GM19438 (cell line): ENCODE measurements around the gene KREMEN1.

Source experiments
- ATAC-seq: cut with Tn5 transposase; IDR thresholded peaks from one replicate; pipeline ENCODE4 v1.9.1; 2021; ENCODE audit warnings: low read depth; ENCODE audit not compliant: unreplicated experiment

KREMEN1 gene

DNA sequence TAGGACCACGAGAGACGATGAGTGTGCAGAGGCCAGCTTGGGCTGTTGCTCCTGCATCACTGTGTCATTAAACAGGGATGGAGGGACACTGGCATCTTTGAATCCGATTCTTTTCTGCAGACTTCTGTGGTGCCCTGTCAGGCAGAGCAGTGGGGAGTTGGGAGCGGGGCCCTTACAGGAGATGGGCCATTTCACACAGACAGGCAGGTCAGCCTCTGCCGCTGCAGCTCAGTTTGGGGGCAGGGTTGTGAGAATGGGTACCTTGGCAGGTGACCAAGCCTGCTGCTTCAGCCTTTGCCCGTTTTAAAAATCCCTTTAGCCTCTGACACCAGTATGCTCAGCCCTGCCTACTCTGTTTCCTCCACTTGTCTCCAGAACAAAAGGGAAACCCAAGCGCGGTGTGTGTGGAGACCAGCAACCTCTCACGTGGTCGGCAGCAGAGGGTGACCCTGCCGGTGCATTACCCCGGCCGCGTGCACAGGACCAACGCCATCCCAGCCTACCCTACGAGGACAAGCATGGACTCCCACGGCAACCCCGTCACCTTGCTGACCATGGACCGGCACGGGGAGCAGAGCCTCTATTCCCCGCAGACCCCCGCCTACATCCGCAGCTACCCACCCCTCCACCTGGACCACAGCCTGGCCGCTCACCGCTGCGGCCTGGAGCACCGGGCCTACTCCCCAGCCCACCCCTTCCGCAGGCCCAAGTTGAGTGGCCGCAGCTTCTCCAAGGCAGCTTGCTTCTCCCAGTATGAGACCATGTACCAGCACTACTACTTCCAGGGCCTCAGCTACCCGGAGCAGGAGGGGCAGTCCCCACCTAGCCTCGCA, 23.8 kb upstream of the KREMEN1 start:
- ATAC-seq = no peak

DNA sequence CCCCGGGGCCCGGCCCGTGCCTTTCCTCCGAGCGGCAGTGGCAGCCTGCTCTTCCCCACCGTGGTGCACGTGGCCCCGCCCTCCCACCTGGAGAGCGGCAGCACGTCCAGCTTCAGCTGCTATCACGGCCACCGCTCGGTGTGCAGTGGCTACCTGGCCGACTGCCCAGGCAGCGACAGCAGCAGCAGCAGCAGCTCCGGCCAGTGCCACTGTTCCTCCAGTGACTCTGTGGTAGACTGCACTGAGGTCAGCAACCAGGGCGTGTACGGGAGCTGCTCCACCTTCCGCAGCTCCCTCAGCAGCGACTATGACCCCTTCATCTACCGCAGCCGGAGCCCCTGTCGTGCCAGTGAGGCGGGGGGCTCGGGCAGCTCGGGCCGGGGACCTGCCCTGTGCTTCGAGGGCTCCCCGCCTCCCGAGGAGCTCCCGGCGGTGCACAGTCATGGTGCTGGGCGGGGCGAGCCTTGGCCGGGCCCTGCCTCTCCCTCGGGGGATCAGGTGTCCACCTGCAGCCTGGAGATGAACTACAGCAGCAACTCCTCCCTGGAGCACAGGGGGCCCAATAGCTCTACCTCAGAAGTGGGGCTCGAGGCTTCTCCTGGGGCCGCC, 23.1 kb upstream of the KREMEN1 start:
- no peak for ATAC-seq

DNA sequence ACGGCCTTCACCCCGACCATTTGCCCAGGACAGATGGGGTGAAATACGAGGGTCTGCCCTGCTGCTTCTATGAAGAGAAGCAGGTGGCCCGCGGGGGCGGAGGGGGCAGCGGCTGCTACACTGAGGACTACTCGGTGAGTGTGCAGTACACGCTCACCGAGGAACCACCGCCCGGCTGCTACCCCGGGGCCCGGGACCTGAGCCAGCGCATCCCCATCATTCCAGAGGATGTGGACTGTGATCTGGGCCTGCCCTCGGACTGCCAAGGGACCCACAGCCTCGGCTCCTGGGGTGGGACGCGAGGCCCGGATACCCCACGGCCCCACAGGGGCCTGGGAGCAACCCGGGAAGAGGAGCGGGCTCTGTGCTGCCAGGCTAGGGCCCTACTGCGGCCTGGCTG, 22.4 kb upstream of the KREMEN1 start:
- ATAC-seq = no peak

DNA sequence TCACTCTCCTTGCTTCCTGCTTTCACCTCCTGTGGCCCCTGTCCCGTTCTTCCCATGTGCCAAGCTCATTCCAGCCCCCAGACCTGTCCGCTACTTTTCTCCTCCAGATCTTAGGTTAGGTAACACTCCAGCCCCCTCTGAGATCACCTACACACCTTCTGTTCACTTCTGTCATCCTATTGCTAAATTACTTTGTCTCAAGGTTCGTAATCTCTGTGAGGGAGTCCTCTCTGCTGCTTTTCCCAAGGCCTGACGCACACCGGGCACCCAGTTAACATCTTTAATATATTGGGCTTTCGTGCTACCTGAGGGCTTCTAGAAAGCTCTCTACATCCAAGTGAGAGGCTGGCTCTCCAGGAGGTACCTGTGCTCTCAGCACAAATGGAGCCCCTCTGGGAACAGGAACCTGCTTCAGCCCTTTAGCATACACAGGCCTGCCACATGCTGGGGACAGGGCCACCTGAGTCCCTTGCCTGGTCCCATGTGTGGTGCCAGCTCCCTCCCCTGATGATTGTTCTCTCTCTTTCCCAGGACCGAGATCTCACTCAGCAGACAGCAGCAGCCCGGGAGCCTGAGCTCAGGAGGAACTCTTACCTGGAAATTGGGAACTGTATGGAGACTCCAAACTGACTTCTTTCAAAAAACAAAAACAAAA, 19.7 kb upstream of the KREMEN1 start:
- no peak for ATAC-seq

DNA sequence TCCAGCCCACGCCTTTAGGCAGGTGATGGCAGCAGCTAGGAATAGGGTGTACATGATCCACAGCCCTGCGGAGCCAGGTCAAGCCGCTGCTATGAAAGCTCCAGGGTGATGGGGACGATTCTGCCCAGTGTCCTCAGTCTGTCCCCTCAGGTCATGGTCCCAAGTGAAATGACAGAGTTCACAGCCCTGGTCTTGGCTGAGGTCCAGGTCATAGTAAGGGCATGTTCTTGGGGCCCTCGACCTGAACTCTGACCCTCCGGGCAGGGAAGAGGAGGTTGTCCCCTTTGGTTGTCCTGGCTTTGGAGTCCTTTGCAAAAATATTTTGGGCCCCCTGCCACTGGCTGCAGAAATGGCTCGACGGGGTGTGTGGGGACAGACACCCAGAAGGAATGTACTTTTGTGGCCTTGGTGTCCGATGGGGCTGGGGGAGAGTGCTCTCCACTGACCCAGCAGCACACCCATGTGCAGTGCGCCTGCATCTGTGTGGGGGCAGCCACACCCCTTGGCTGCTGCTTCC, 18.5 kb upstream of the KREMEN1 start:
- no peak for ATAC-seq

DNA sequence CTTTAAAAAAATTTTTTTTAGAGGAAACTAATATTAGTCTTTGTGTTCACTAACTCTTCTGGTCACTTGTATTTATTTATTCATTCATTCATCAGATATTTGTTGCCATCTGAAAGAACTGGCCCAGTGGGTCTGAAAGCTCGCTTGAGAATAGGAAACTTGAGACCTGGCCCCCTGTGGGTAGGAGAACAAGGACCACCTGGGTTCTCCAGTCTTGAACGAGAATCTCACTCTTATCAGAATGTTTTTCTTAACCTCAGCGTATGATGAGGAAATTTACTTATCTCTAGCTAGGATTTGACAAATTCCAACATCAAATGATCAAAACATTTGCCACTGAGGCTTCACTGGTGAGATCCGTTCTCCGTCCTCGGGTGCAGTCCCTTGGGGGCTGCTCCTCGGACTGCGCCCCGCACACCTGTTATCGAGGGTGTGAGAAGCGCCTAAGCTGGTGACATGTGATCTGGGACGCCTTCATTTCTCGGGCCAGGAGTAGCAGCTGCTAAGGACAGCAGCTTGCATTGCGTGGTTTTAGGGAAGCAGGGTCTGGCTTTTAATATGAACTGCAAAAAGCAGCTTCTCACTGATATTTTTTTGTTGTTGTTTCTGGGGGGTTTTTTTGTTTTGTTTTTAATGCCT, 17.5 kb upstream of the KREMEN1 start:
- ATAC-seq = no peak

DNA sequence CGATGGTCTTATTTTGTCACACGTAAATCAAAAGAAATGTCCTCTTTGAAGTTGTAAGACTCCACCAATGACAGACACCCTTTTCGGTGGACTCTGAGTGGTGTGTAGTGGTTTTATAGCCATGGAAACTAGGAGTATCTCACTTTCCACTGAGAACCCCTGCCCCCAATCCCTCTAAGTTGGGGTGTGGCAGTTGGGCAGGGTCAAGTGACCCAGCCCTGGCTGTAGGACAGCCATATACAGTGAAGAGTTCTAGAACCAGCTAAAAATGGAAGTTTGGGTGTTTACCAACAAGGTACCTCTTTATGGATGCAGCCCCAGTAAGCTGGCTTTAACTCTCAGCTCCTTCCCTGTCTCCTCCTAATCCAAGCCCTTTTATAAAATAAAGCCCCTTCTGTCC, 16.4 kb upstream of the KREMEN1 start:
- no peak for ATAC-seq

DNA sequence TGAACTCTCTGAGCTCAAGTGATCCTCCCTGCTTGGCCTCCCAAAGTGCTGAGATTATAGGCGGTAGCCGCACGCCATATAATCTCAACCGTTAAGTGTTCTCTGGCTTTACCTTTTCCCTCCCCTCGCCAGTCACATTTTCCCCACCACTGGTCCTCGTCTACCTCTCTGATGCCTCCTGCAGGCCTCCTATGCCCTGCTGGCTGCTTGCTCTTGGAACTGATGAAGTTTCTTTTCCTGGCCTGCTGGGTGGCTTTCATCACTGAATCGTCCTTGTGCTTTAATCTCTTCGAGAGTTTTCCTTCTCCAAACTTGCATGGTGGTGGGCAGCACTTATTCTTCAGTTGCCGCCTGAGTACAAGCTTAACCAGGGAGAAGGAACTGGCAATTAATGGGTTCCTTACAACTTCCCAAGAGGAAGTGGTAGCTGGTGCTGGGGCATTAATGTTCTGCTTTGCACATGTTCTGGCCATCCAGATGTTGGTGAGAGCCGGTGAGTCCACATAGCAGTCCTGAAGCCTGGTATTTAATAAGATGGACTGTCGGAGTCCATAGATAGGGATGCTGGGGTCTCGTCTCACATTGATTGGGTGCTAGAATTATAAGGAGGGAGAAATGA, 12.5 kb upstream of the KREMEN1 start:
- no peak for ATAC-seq

DNA sequence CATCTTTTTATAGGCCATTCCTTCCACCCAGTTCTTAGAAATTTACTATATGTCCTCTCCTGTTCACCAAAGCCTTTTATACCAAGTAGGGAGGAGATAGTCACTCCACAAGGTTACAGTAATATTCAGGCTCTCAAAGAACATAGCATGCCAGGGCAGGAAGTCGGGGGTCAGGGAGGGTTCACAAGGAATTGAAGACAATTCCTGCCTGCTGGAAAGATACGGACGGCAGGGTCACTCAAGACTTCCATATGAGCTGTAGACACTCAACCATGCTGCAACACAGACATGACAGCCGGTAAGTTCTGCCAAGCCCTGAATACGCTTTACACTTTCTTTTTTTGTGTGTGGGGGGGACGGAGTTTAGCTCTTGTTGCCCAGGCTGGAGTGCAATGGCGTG, 11.9 kb upstream of the KREMEN1 start:
- no peak for ATAC-seq

DNA sequence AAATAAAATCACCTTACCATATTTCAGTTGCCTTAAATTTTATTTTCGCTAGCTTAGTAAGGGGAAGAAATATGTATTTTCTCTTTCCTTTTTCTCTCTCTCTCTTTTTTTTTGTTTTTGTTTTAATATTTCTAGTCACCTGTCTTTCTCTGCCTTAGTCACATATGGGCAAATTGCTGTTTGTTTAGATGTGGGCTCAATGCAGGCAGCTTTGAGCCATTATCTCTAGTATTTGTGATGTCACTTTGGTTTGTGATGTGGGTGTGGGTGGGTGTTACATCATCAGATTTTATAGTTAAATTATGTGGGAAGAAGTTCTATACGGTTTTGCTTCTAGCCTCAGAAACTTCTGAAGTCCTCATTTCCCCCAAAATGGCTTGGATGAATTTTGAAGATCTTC, 11.1 kb upstream of the KREMEN1 start, which contains the start of gene C22orf31:
TSS of gene C22orf31 (minus strand) at position 59 of the 400 bp plus-strand sequence. CDS start at position 20, 39 bp downstream.
- ATAC-seq = no peak

DNA sequence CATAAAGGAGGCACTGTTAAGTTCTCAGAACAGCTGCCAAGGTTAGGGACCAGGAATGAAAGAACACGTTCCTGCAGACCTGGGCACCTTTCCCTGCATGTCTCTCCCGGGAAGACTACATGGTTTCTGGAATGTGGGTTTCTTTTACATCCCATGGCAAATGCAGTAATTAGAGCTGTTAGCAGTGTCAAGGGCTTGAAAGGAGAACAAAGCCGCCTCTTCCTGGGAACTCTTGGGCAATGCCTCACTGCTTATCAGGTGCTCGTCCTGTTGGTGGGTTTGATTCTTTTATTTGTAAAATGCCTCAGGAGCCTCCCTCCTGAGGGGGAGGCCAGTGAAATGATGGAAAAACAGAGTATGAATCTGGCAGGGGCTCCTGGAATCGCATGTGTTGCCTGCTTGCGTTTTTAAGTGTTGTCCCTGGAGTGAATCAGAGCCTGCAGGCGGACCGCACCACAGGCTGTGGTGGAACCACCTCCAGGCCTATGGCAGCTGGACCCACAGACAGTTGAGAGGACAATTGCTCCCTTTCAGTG, 10.5 kb upstream of the KREMEN1 start:
- no peak for ATAC-seq

DNA sequence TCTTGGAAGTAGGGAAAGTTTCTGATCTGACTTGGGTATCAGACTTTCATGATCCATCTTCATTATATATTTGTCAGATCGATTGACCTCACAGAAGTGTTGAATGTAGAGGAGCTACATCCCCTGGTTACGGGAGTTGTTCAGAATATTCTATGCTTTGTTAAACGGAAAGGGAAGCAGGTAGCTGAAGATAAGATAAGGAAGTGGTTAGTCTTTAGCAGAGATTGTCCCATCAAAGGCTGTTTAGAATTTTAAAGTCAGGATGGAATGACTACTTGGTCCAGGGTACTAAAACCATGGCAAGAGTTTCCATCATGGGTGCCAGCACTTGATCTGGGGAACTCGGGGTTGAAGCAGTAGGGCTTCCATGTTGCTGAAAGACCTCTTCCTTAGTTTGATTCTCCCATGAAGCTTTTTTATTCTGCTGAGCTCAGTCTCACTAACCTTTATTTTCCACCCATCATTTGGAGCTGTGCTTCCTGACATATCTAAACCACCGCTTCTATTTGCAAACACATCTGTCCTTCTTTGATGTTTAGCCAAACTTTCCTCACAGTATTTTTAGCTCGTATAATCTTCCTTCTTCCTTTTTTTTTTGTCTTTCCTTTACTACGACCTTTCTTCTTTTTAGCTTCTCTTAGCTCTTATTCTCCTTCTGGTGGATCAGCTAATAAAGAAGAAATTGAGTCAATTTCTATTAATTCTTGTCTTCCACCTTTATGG, 7.2 kb upstream of the KREMEN1 start:
- no peak for ATAC-seq

DNA sequence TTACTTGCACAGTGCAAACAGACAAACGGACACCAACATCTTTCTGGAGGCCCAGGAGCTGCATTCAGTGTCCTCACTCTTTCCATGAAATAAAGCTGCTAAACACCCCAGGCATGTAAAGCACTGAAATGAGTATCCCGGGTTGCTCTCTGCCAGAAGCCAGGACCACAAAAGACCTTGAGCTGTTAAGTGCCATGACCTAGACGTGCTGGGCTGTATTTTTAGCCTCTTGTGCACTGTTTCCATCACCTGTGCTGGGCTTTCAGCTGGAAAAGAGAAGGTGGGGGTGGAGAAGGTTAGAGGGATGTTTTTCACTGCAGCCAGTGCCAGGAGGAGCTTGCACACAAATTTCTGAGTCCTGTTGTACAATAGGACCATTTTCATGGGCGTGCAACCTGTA, 3.4 kb upstream of the KREMEN1 start:
- ATAC-seq = no peak

DNA sequence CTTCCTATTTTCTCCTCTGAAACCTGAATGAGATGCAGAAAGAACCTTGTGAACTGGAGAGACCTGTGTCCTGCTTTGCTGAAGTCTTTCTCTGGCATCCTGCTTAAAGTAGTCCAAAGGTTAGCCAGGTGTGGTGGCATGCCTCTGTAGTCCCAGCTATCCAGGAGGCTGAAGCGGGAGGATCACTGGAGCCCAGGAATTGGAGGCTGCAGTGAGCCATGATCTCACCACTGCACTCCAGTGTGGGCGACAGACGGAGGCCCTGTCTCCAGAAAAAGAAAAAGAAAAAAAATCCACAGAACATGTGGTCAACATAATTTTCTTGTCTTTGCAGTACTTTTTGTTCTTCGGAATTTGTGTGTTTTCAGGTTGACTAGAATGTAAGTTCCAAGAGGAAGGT, 2.3 kb upstream of the KREMEN1 start:
- ATAC-seq = no peak

DNA sequence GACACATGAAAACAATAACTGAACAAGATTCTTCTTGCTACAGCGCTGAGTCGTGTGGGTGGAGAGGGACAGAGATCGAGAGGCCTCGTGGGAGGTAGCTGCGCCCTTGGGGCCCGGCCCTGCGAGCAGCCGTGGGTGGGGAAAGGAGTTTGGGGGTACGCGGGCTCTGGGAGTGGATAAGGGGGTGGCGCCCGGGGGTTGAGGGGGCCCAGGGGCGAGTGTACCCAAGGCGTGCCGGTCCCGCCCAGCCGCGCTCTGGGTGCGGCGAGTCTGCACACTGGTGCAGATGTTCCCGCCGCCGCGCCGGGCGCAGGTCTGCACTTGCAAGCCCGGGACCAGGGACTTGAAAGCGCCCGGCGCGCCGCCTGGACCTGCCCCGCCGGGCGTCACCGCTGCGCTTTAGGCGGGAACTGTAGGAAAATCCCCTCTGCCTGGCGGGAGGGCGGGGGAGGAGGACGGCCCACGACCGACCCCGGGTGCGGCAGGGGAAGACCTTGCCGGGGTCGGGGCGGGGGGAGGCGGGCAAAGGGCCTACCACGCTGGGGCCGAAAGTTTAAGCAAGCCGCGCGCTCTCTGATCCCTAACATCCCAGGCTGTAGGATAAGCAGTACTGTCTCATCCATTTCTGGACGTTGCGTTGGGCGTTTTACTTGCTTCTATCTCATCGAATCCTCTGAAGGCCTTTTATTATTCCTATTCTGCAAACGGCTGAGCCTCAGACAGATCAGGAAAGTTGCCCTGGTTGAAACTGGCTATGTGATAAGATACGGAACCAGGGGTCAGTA, 1.4 kb upstream of the KREMEN1 start:
- no peak for ATAC-seq

DNA sequence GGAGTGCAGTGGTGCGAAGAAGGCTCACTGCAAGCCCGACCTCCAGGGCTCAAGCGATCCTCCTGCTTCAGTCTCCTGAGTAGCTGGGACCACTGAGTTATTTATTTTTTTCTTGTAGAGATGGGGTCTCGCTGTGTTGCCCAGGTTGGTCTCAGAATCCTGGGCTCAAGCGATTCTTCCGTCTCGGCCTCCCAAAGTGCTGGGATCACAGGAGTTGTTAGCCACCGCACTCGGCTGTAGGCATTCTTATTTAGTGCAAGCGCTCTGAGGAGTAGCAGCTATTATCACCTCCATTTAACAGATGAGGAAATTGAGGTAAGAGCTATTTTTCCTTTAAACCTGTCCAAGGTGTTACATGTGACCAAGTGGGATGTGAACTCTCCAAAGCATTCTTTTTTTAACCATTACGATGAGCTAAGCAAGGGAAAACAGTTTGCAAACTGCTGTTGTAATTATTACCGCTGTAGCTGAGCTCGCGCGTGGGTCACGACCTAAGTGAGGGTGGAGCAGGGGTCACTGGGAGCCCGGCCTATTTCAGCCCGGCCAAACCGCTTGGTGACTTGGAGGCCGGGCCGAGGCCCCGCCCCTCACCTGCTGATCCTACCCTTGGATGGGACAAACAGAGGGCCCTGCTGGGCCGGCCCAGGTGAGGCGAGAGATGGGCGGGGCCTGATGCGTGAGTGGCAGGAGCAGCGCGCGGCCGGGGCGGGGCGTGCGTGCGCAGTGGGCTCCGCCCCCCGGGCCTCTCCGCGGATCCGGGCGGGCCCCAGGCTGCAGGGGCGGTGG, 449 bp upstream of the KREMEN1 start:
- peak; percentile 86 for ATAC-seq

DNA sequence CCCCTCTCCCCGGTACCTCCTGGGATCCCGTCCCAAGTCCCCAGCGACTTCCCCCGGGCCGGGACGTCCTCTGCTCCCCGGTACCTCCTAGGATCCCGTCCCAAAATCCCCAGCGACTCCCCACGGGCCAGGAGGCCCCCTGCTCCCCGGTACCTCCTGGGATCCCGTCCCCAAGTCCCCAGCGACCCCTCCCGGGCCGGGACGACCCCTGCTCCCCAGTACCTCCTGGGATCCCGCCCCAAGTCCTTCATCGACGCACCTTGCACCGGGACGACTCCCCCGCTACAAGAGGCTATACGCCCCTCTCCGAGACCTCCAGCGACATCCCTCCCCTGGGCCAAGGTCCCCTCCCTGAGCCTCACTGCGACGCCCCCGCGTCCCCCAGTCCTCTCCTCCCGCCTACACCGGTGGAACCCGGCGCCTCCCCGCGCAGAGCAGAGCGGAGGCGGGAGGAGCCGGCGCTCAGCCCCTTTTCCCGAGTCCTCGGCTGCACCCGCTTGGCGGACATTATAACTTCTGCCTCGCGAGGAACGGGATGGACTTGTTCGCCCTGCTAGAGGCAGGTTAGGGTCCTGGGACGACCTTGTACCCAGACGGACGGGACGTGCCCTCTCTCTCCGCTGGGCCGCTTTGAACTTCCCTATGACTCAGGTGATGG, 912 bp downstream of the KREMEN1 start:
- ATAC-seq = no peak
